Heart right ventricle (tissue), 16 donors: ENCODE data around the gene ITSN1. TPM values are rescaled to one million over a fixed set of nuclear protein-coding genes. Genes with fewer than 3 reads are reported as not detected.

Experiments
- ATAC-seq, 8 donors: fragments of 200-7000 bp; cut with Tn5 transposase; one replicate each; pipeline ENCODE4 v1.9.1; 2020; ENCODE audit warnings: mild to moderate bottlenecking in 8 of 8, moderate library complexity in 8 of 8, moderate number of reproducible peaks in 1 of 8
- DNase-seq, 2 donors: peaks; one replicate each; pipeline ENCODE4 v3.0.0-alpha.2; 2020
- H3K27ac ChIP-seq, 10 donors: fragments of 200-600 bp; sonication (generic) in 2 of 10; one replicate each; pipeline versions ENCODE4 v1.5.0 to v1.8.0; 2020 to 2022; ENCODE audit warnings: mild to moderate bottlenecking in 3 of 10
- H3K27me3 ChIP-seq, 7 donors: fragments of 200-600 bp; one replicate each; pipeline ENCODE4 v1.8.0; 2021 to 2022; ENCODE audit warnings: mild to moderate bottlenecking in 2 of 7
- H3K36me3 ChIP-seq, 9 donors: fragments of 200-600 bp; sonication (generic) in 1 of 9; one replicate each; pipeline versions ENCODE4 v1.5.0 to v1.8.0; 2020 to 2022; ENCODE audit warnings: mild to moderate bottlenecking in 2 of 9
- H3K4me1 ChIP-seq, 9 donors: fragments of 200-600 bp; sonication (generic) in 1 of 9; one replicate each; pipeline versions ENCODE4 v1.5.0 to v1.8.0; 2020 to 2022; ENCODE audit warnings: mild to moderate bottlenecking in 4 of 9
- H3K4me3 ChIP-seq, 10 donors: fragments of 200-600 bp; sonication (generic) in 2 of 10; one replicate each; pipeline versions ENCODE4 v1.5.0 to v1.8.0; 2020 to 2022; ENCODE audit warnings: mild to moderate bottlenecking in 7 of 10, moderate library complexity in 2 of 10
- H3K9me3 ChIP-seq, 11 donors: fragments of 200-600 bp in 10 of 11; sonication (generic) in 2 of 11; one replicate each; pipeline versions ENCODE4 v1.5.0 to v1.8.0; 2013 to 2022; ENCODE audit warnings: mild to moderate bottlenecking in 2 of 11, control low read depth in 1 of 11, moderate library complexity in 1 of 11
- CTCF ChIP-seq, 9 donors: fragments of 200-600 bp; sonication (generic) in 2 of 9; IDR thresholded peaks; one replicate each; pipeline versions ENCODE4 v1.5.0 to v1.8.0; 2021 to 2022; ENCODE audit warnings: antibody characterized with exemption in 9 of 9, mild to moderate bottlenecking in 5 of 9, moderate library complexity in 1 of 9
- WGBS, 2 donors: extraction: QIAGEN DNeasy Blood & Tissue Kit; methylation state at CpG; one replicate each; pipeline ENCODE4 v1.1.7; 2013; ENCODE audit warnings: inconsistent platforms in 1 of 2; 5-methylcytosine and 5-hydroxymethylcytosine counted together
- intact Hi-C, 10 donors: fragments of 100-400 bp; cut with DNase I; formaldehyde crosslinking; loops; one replicate each; pipeline versions ENCODE4 v1.11.1 to v1.14.2; 2022
- polyA plus RNA-seq, 2 donors: library from polyadenylated mRNA; stranded (reverse); fragments of 200-250 nt; gene quantifications; one replicate each; pipeline ENCODE4 v1.2.3, GENCODE V29; 2013
- total RNA-seq, 10 donors: library from RNA; stranded (reverse); fragmentation: NEBNext Ultra II Directional in 3 of 10; extraction: Animal tissue kit (Norgen Biotek cat#: 25700) in 3 of 10; gene quantifications; one replicate each; pipeline versions ENCODE4 v1.2.1 to v1.2.4, GENCODE V29; 2021 to 2023
- donor health status: Arrhythmogenic right ventricular cardiomyopathy.
- donor health status: ischemic (EF 13 %, LVEDD 7.1; RV severe dilation, severe dysfunction).
- donor health status: healthy with polysubstance abuse.
- donor health status: DM: no; HTN: yes; CAD: no.
- donor health status: DM: no; HTN: no; CAD: no.
- donor health status: ischemic (EF 25% LVEDD 6.9; RV normal size, moderate dysfunction).
- donor health status: ischemic (EF 25% LVEDD 5.7; RV mildly dilated, moderate dysfunction).
- donor health status: healthy.
- donor health status: DM: yes; HTN: yes; CAD: no.
- donor health status: Ischemic cardiomyopathy.
- donor health status: ischemic (EF 35%, LVEDD 5.7; RV mildly dilated, moderate dysfunction).
- donor health status: nonischemic (EF 11% LVEDD 7.7; RV severe dilation, severe dysfunction).
- donor health status: DM: yes; HTN: yes; CAD: no.
- donor health status: PGD.
- donor health status: ischemic (EF 29% LVEDD 5.4; RV normal size, mild dysfunction).
- donor health status: nonischemic (EF 23%, LVEDD 6.1; RV moderate dilation, normal function).

ITSN1 gene
- total and polyA plus RNA-seq, 12 donors = 14.6 to 47.3 (median 32.3) TPM

DNA sequence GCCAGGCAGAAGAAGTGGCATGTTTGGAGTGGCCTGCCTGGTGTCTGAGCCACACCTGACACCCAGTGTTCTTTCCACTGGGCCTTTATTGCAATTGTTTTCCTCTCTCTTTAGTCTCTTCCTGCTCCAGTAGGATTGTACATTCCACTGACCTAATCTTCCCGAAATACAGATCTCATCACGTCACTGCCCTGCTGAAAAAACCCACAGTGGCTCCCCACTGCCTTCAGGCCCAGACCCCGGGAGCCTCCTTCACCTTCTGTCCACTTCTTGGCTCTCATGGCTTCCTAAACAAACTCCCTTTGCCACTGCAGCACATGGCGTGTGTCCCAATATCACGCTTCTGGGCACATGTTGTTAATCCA lies 298.6 kb downstream of the ITSN1 start:
- intact Hi-C loops = loop anchor here in 2 of 10 donors (10.0 kb wide), 2 partner anchors 84 to 394 kb away; no protein-coding TSS in a partner anchor
- ATAC-seq (peak in 2 of 8 donors; percentile 19 to 52), DNase-seq (no peak)
- H3K4me3 ChIP-seq = no peak overlapping the region
- 73 to 86% methylated on average over 5 of the region's 5 CpGs for WGBS, 2 donors
- H3K27me3 ChIP-seq = no peaks in the 10 kb centered on the region
- peaks cover 0 to 32% (median 5%) of the 10 kb centered on the region in 9 donors for H3K4me1 ChIP-seq
- H3K36me3 ChIP-seq = no peaks in the 10 kb centered on the region
- H3K9me3 ChIP-seq = peaks cover 0 to 12% (median 0%) of the 10 kb centered on the region in 11 donors
- H3K27ac ChIP-seq = peak overlapping the region in 1 of 10 donors; percentile 32
- TF ChIP-seq CTCF (IDR thresholded peaks at IDR 0.05) = no peak

- H3K36me3 ChIP-seq = no peaks in the 10 kb centered on the region
- DNase-seq (no peak), ATAC-seq (no peak)
- intact Hi-C loops = loop anchor here in 2 of 10 donors (10.0 kb wide), 2 partner anchors 82 to 392 kb away; no protein-coding TSS in a partner anchor
- TF ChIP-seq CTCF (IDR thresholded peaks at IDR 0.05) = no peak
- H3K4me1 ChIP-seq = peaks cover 0 to 29% (median 2%) of the 10 kb centered on the region in 9 donors
- H3K27me3 ChIP-seq = no peaks in the 10 kb centered on the region
- H3K9me3 ChIP-seq = peaks cover 0 to 12% (median 0%) of the 10 kb centered on the region in 11 donors
- no peak overlapping the region for H3K4me3 ChIP-seq
- no peak overlapping the region for H3K27ac ChIP-seq
These were observed 300.1 kb downstream of the ITSN1 start for GRCh38 chr21:33942426-33942825.

- Histone ChIP-seq H3K9me3 (peaks cover 0 to 12% (median 0%) of the 10 kb centered on the region in 11 donors), H3K4me3 (no peak overlapping the region), H3K27ac (no peak overlapping the region), H3K36me3 (no peaks in the 10 kb centered on the region), H3K27me3 (no peaks in the 10 kb centered on the region), H3K4me1 (peaks cover 0 to 31% (median 6%) of the 10 kb centered on the region in 9 donors)
- ATAC-seq (no peak), DNase-seq (no peak)
- intact Hi-C loops = loop anchor here in 2 of 10 donors (10.0 kb wide), 2 partner anchors 82 to 392 kb away; no protein-coding TSS in a partner anchor
- TF ChIP-seq CTCF (IDR thresholded peaks at IDR 0.05) = no peak
- 76 to 88% methylated on average over 2 of the region's 2 CpGs for WGBS, 2 donors
These were observed 301.0 kb downstream of the ITSN1 start for GRCh38 chr21:33943293-33943692.

DNA sequence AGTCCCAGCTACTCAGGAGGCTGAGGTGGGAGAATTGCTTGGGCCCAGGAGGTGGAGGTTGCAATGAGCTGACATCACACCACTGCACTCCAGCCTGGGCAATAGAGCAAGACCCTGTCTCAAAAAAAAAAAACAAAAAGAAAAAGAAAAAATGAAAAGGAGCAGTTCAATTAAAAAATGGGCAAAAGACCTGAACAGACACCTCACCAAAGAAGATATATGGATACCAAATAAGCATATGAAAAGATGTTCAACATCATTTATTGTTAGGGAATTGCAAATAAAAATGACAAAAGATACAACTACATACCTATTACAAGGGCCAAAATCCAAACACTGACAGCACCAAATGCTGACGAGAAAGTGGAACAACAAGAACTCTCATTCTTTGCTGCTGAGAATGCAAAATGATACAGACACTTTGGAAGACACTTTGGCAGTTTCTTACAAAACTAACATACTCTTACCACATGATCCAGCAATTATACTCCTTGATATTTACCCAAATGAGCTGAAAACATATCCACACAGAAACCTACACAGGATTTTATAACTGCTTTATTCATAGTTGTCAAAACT lies 302.0 kb downstream of the ITSN1 start:
- intact Hi-C loops = loop anchor here in 2 of 10 donors (10.0 kb wide), 2 partner anchors 81 to 391 kb away; no protein-coding TSS in a partner anchor
- peaks cover 0 to 33% (median 8%) of the 10 kb centered on the region in 9 donors for H3K4me1 ChIP-seq
- no peak for ATAC-seq

More for the DNA sequence above, 302.0 kb downstream of the ITSN1 start:
- no peak overlapping the region for H3K27ac ChIP-seq
- H3K9me3 ChIP-seq = peaks cover 0 to 12% (median 0%) of the 10 kb centered on the region in 11 donors
- no peaks in the 10 kb centered on the region for H3K27me3 ChIP-seq
- 97% methylated on average over 1 of the region's 1 CpG for WGBS, 2 donors
- no peak for DNase-seq
- H3K4me3 ChIP-seq = no peak overlapping the region
- TF ChIP-seq CTCF (IDR thresholded peaks at IDR 0.05) = no peak
- H3K36me3 ChIP-seq = no peaks in the 10 kb centered on the region
